Astrocyte (in vitro differentiated cells and primary cell): ENCODE data around the gene MCF2L. TPM values are rescaled to one million over a fixed set of nuclear protein-coding genes. Genes with fewer than 3 reads are reported as not detected.

Source experiments
- DNase-seq: peaks from one replicate; pipeline ENCODE4 v3.0.0-alpha.2; 2010; ENCODE audit warnings: low read depth
- FAIRE-seq: peaks from 2 replicates; lab custom pipeline; 2011; peaks lifted over from hg19 to GRCh38; lab: Jason Lieb, UNC
- H2AFZ ChIP-seq: 2 replicates; pipeline ENCODE4 v1.6.0; 2012; ENCODE audit warnings: low read depth, low read length, inconsistent platforms
- H3K27ac ChIP-seq: 2 replicates; pipeline ENCODE4 v1.5.1; 2011; ENCODE audit warnings: low read depth, low read length, inconsistent platforms
- H3K27me3 ChIP-seq: 2 replicates; pipeline ENCODE4 v1.6.0; 2011; ENCODE audit warnings: low read length, inconsistent platforms; ENCODE audit not compliant: insufficient read depth
- H3K36me3 ChIP-seq: 2 replicates; pipeline ENCODE4 v1.5.1; 2011; ENCODE audit warnings: low read length, inconsistent platforms; ENCODE audit not compliant: insufficient read depth
- H3K4me1 ChIP-seq: 2 replicates; pipeline ENCODE4 v1.5.1; 2011; ENCODE audit warnings: low read length, inconsistent platforms; ENCODE audit not compliant: insufficient read depth
- H3K4me2 ChIP-seq: 2 replicates; pipeline ENCODE4 v1.6.0; 2012; ENCODE audit warnings: low read length, inconsistent platforms
- H3K4me3 ChIP-seq: 2 replicates; pipeline ENCODE4 v1.5.1; 2011; ENCODE audit warnings: low read depth, mild to moderate bottlenecking, low read length, inconsistent platforms; ENCODE audit not compliant: insufficient read depth
- H3K79me2 ChIP-seq: 2 replicates; pipeline ENCODE4 v1.6.0; 2012; ENCODE audit warnings: mild to moderate bottlenecking, low read length, inconsistent platforms; ENCODE audit not compliant: insufficient read depth
- H3K9ac ChIP-seq: 2 replicates; pipeline ENCODE4 v1.6.0; 2012; ENCODE audit warnings: mild to moderate bottlenecking, low read length, inconsistent platforms
- H3K9me3 ChIP-seq: 2 replicates; pipeline ENCODE4 v1.5.1; 2012; ENCODE audit warnings: low read depth, mild to moderate bottlenecking, low read length, inconsistent platforms; ENCODE audit not compliant: insufficient read depth
- H4K20me1 ChIP-seq: 2 replicates; pipeline ENCODE4 v1.6.0; 2012; ENCODE audit warnings: low read length, inconsistent platforms; ENCODE audit not compliant: insufficient read depth
- H3K27ac Mint-ChIP-seq: one replicate; pipeline ENCODE4 v1.8.0; 2021; ENCODE audit warnings: mild to moderate bottlenecking, mixed read lengths; ENCODE audit not compliant: unreplicated experiment
- H3K27me3 Mint-ChIP-seq: one replicate; pipeline ENCODE4 v1.8.0; 2021; ENCODE audit warnings: low read depth, mixed read lengths; ENCODE audit not compliant: unreplicated experiment
- H3K36me3 Mint-ChIP-seq: one replicate; pipeline ENCODE4 v1.8.0; 2021; ENCODE audit warnings: low read depth, mixed read lengths; ENCODE audit not compliant: unreplicated experiment
- H3K4me1 Mint-ChIP-seq: one replicate; pipeline ENCODE4 v1.8.0; 2021; ENCODE audit warnings: low read depth, mixed read lengths; ENCODE audit not compliant: unreplicated experiment
- H3K4me3 Mint-ChIP-seq: one replicate; pipeline ENCODE4 v1.8.0; 2021; ENCODE audit warnings: mild to moderate bottlenecking, moderate library complexity, mixed read lengths; ENCODE audit not compliant: unreplicated experiment
- H3K9me3 Mint-ChIP-seq: one replicate; pipeline ENCODE4 v1.8.0; 2021; ENCODE audit warnings: mild to moderate bottlenecking, mixed read lengths; ENCODE audit not compliant: unreplicated experiment
- EZH2 ChIP-seq: IDR thresholded peaks from 2 replicates; pipeline ENCODE4 v1.6.1; 2012; ENCODE audit warnings: mild to moderate bottlenecking, low read length, inconsistent platforms; ENCODE audit not compliant: insufficient read depth
- total RNA-seq: library from RNA; stranded (reverse); gene quantifications from 2 replicates; pipeline ENCODE4 v1.2.1, GENCODE V29; 2021
- TF ChIP-seq, protein P1 (sequence below): IDR thresholded peaks from 2 replicates; pipeline ENCODE4 v1.5.1; 2011; ENCODE audit warnings: low read depth, mild to moderate bottlenecking, inconsistent platforms, low read length, moderate library complexity; ENCODE audit not compliant: insufficient read depth

The MCF2L gene
- total RNA-seq, 1 donor from 2014 or later = 3.4 TPM

DNA sequence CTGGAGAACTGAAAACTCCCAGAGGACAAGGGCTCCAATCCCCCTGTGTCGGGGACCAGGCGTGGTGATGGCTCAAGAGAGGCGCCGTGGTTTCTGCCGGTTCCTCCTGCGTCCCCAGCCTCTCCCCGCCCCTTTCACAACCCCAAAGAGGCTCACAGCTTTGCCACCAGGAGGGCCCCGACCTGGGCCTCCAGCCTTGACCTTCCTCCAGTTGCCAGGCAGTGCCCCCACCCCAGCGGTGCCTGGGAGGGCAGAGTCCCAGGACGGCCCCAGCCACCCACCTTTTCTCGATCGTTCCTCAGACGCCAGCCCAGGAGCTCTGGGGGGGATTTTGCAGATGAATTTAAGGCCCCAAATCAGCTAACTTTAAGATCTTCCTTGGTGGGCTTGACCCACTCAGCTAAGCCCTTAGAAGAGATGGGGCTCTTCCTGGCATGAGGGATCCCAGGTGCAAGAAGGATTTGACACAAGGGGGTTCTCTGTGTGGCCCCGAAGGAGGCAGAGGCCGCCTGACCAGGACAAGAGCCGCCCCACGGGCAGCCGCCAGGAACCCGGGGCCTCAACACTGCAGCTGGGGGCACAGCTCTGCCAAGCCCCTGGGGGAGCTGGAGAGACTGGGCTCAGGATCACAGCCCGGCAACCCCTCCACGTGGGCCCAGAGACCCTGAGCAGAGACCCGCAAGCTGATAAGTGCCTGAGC, 47.0 kb downstream of the MCF2L start:
- Histone ChIP-seq H3K9ac (no peak overlapping the region), H3K27me3 (no peaks in the 10 kb centered on the region), H4K20me1 (no peaks in the 10 kb centered on the region), H3K4me3 (no peak overlapping the region), H3K79me2 (no peaks in the 10 kb centered on the region), H3K36me3 (no peaks in the 10 kb centered on the region), H3K9me3 (peaks cover 2% of the 10 kb centered on the region), H2AFZ (no peak overlapping the region), H3K4me2 (no peak overlapping the region), H3K4me1 (no peaks in the 10 kb centered on the region), H3K27ac (no peak overlapping the region)
- Mint-ChIP-seq H3K4me1 (peaks cover 2% of the 10 kb centered on the region), H3K4me3 (no peak overlapping the region), H3K9me3 (peaks cover 9% of the 10 kb centered on the region), H3K36me3 (peaks cover 3% of the 10 kb centered on the region), H3K27me3 (peaks cover 29% of the 10 kb centered on the region), H3K27ac (no peak overlapping the region)
- FAIRE-seq (no peak), DNase-seq (no peak)
- TF ChIP-seq, protein P1, sequence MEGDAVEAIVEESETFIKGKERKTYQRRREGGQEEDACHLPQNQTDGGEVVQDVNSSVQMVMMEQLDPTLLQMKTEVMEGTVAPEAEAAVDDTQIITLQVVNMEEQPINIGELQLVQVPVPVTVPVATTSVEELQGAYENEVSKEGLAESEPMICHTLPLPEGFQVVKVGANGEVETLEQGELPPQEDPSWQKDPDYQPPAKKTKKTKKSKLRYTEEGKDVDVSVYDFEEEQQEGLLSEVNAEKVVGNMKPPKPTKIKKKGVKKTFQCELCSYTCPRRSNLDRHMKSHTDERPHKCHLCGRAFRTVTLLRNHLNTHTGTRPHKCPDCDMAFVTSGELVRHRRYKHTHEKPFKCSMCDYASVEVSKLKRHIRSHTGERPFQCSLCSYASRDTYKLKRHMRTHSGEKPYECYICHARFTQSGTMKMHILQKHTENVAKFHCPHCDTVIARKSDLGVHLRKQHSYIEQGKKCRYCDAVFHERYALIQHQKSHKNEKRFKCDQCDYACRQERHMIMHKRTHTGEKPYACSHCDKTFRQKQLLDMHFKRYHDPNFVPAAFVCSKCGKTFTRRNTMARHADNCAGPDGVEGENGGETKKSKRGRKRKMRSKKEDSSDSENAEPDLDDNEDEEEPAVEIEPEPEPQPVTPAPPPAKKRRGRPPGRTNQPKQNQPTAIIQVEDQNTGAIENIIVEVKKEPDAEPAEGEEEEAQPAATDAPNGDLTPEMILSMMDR = no peak
- TF ChIP-seq EZH2 = no peak

DNA sequence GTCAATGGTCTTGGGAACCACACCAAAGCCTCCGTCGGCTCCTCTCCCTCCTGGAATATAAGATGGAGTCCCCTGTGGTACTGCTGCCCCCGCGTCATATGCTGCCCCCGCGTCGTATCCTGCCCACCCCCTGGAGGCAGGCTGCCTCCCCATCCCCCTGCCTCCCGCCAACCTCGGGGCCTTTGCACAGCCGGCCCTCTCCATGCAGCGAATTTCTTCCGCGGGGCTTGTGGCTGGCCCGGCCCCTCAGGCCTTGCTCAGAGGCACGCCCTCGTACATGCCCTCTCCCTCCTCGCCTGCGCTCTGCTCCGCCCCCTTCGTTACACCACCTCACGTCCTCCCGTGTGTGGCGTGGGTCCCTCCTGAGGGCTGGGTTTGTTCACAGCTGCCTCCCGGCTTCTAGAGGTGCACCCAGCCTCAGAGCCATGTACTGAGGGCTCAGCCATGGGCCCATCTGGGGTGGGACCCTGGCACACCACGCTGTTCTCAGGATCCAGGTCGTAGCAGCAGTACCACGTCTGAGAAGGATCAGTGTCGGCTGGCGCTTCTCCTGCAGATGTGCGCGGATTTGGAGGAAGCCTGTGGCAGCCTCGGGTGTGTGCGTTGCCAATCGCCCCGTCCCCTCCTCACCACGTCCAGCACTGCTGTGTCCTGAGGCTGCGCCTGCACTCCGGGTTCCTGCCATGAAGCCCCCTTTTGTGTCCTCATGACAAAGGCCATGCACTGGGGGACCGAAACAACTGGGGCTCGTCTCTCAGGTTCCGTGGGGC, 47.7 kb downstream of the MCF2L start:
- no peaks in the 10 kb centered on the region for H3K9me3 ChIP-seq
- DNase-seq (no peak), FAIRE-seq (no peak)
- no peak overlapping the region for H3K4me3 Mint-ChIP-seq
- H4K20me1 ChIP-seq = no peaks in the 10 kb centered on the region
- TF ChIP-seq EZH2 = no peak
- TF ChIP-seq, protein P1 = no peak
- peaks cover 8% of the 10 kb centered on the region for H3K9me3 Mint-ChIP-seq
- H3K36me3 ChIP-seq = no peaks in the 10 kb centered on the region
- no peak overlapping the region for H3K27ac ChIP-seq
- no peak overlapping the region for H2AFZ ChIP-seq
- no peak overlapping the region for H3K4me2 ChIP-seq
- no peak overlapping the region for H3K4me3 ChIP-seq
- peaks cover 2% of the 10 kb centered on the region for H3K4me1 Mint-ChIP-seq
- no peak overlapping the region for H3K9ac ChIP-seq
- peaks cover 3% of the 10 kb centered on the region for H3K36me3 Mint-ChIP-seq
- no peaks in the 10 kb centered on the region for H3K4me1 ChIP-seq
- no peaks in the 10 kb centered on the region for H3K79me2 ChIP-seq
- H3K27ac Mint-ChIP-seq = no peak overlapping the region
- peaks cover 27% of the 10 kb centered on the region for H3K27me3 Mint-ChIP-seq
- H3K27me3 ChIP-seq = no peaks in the 10 kb centered on the region
